ENCODE data around the gene THYN1. TPM values are rescaled to one million over a fixed set of nuclear protein-coding genes. Genes with fewer than 3 reads are reported as not detected.

The THYN1 gene
- total and polyA plus RNA-seq, 2 of the 13 experiments (the other 11 are each of a cell fraction or from before 2014, with no cell fraction given) = 36.1 to 87.6 TPM

DNA sequence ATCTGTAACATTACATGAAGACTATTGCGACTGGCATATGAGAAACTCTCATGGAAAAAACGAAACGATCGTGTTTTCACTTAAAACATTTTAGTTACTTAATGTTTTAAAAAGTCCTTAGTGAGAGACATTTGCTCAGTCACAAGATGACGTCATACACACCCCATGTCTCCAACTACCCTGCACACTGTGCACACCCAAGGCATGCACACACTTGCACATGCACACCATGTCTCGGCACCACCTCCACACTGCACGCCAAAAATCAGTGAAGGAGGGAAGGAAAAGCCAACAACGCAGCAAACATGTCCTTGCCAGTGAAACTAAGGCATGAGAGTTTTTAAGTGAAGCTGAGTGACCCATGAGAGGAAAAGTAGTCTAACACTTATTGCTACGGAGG, 47.4 kb downstream of the THYN1 start:
- no peaks in the 10 kb centered on the region for H3K9me3 ChIP-seq (ENCODE audit: low read length)
- no peaks in the 10 kb centered on the region for H3K4me1 ChIP-seq (ENCODE audit: insufficient read depth, low read length)
- no peak overlapping the region for H3K4me2 ChIP-seq (ENCODE audit: low read depth, low read length)
- no peak overlapping the region for H2AFZ ChIP-seq (ENCODE audit: low read length)
- no peak overlapping the region for H3K4me3 ChIP-seq (replicated peaks in 1 of 3; ENCODE audit: insufficient read depth in 1 of 3, low read depth in 2 of 3, low read length in 3 of 3)
- CTCF ChIA-PET (ENCODE audit: low intra/inter-chr PET ratio, low total read pairs) = no interaction called here
- H3K27me3 ChIP-seq (ENCODE audit: control insufficient read depth in 1 of 2, insufficient read depth in 2 of 2, low read length in 2 of 2) = no peaks in the 10 kb centered on the region
- 98% methylated on average over 9 of the region's 9 CpGs for WGBS (ENCODE audit: low lambda C conversion rate)
- POLR2A ChIA-PET = no interaction called here
- no TSS peak for BruUV-seq (replicated peaks)
- H3K79me2 ChIP-seq (ENCODE audit: insufficient read depth, low read length) = no peaks in the 10 kb centered on the region
- peaks cover 14 to 87% of the 10 kb centered on the region in 2 experiments for H3K36me3 ChIP-seq (replicated peaks in 1 of 2; ENCODE audit: control insufficient read depth in 1 of 2, insufficient read depth in 2 of 2, low read length in 2 of 2)
- DNase-seq (ENCODE audit: low spot score) (no peak), FAIRE-seq (no peak), ATAC-seq (no peak)
- no peak for TF ChIP-seq SMYD3 (CRISPR knock-in tag; IDR thresholded peaks at IDR 0.05)
- TF ChIP-seq ZNF329 (CRISPR knock-in tag; IDR thresholded peaks at IDR 0.05; ENCODE audit: low read depth) = no peak
- TF ChIP-seq ZNF672 (CRISPR knock-in tag; IDR thresholded peaks at IDR 0.05) = no peak
- TF ChIP-seq NFYC (CRISPR knock-in tag; IDR thresholded peaks at IDR 0.05) = no peak
- TF ChIP-seq TP53 (CRISPR knock-in tag; conservative IDR thresholded peaks at IDR 0.05) = no peak
- TF ChIP-seq GTF2F1 (IDR thresholded peaks at IDR 0.05; ENCODE audit: low read length) = no peak
- TF ChIP-seq, protein P1, sequence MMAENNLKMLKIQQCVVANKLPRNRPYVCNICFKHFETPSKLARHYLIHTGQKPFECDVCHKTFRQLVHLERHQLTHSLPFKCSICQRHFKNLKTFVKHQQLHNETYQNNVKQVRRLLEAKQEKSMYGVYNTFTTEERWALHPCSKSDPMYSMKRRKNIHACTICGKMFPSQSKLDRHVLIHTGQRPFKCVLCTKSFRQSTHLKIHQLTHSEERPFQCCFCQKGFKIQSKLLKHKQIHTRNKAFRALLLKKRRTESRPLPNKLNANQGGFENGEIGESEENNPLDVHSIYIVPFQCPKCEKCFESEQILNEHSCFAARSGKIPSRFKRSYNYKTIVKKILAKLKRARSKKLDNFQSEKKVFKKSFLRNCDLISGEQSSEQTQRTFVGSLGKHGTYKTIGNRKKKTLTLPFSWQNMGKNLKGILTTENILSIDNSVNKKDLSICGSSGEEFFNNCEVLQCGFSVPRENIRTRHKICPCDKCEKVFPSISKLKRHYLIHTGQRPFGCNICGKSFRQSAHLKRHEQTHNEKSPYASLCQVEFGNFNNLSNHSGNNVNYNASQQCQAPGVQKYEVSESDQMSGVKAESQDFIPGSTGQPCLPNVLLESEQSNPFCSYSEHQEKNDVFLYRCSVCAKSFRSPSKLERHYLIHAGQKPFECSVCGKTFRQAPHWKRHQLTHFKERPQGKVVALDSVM (CRISPR knock-in tag; IDR thresholded peaks at IDR 0.05) = no peak
- TF ChIP-seq HDAC2 (CRISPR knock-in tag; IDR thresholded peaks at IDR 0.05) = no peak
- TF ChIP-seq REXO4 (CRISPR knock-in tag; IDR thresholded peaks at IDR 0.05; ENCODE audit: borderline replicate concordance) = no peak
- no peak for TF ChIP-seq ZNF629 (CRISPR knock-in tag; conservative IDR thresholded peaks at IDR 0.05)
- no peak for TF ChIP-seq MBNL3 (CRISPR knock-in tag; conservative IDR thresholded peaks at IDR 0.05)
- TF ChIP-seq, protein P2, sequence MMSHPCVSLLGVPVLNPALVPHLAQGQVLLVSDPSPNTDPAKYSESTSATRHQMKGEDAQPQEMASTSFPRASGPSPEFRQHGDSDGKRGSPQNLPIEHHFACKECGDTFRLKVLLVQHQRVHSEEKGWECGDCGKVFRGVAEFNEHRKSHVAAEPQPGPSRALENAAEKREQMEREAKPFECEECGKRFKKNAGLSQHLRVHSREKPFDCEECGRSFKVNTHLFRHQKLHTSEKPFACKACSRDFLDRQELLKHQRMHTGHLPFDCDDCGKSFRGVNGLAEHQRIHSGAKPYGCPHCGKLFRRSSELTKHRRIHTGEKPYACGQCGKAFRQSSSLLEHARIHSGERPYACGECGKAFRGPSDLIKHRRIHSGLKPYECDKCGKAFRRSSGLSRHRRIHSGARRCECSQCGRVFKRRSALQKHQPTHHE (CRISPR knock-in tag; IDR thresholded peaks at IDR 0.05; ENCODE audit: borderline replicate concordance) = no peak
- no peak for TF ChIP-seq ATAD3A (CRISPR knock-in tag; IDR thresholded peaks at IDR 0.05)
- no peak for TF ChIP-seq KDM6A (CRISPR knock-in tag; IDR thresholded peaks at IDR 0.05; ENCODE audit: low read depth)
- TF ChIP-seq FOXK2 (IDR thresholded peaks at IDR 0.05) = no peak
- in situ Hi-C loops (cut with HindIII; ENCODE audit: extremely low pct_ligation_motif_present, low pct_unique_long_range_greater_than_20kb) (no loop called here), intact Hi-C loops (cut with micrococcal nuclease; ENCODE audit: unreplicated experiment) (loop anchor here (2.0 kb wide), 1 partner anchor 19 kb away; the partner anchor contains the start of gene VPS26B)
- H3K9ac ChIP-seq (ENCODE audit: insufficient read depth, low read depth, low read length) = no peak overlapping the region
- H3K27ac ChIP-seq (ENCODE audit: extremely low read length, insufficient read depth, low read length) = no peak overlapping the region
- no peaks in the 10 kb centered on the region for H4K20me1 ChIP-seq (ENCODE audit: insufficient read depth, low read length)
